ENCODE measurements around the gene TBX2.

Gene TBX2

GRCh38 chr17:61368832-61369450 lies 30.7 kb upstream of the TBX2 start:
- no peak for DNase-seq (ENCODE audit: low spot score)

DNA sequence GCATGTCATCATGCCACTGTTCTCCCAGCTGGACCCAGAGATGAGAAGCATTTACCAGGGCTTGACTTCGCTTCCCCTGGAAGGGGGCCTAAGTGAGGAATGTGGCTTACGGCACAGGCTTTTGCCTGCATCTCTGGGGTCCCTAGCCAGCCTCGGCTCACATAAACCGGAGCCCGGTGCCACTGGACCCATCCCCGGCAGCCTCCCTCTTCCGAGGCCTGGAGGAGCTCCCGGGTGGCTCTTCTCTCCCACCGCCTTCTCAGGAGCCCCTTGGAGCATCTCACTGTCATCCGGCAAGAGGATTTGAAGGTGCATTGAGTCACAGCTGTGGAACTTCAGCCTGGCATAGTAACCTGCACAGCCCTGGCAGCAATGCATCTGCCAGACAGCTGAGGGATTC lies 29.9 kb upstream of the TBX2 start:
- no peak for DNase-seq (ENCODE audit: low spot score)

GRCh38 chr17:61371179-61371578 lies 28.5 kb upstream of the TBX2 start:
- DNase-seq (ENCODE audit: low spot score) = no peak

GRCh38 chr17:61371606-61372005 lies 28.0 kb upstream of the TBX2 start:
- DNase-seq (ENCODE audit: low spot score) = no peak

DNA sequence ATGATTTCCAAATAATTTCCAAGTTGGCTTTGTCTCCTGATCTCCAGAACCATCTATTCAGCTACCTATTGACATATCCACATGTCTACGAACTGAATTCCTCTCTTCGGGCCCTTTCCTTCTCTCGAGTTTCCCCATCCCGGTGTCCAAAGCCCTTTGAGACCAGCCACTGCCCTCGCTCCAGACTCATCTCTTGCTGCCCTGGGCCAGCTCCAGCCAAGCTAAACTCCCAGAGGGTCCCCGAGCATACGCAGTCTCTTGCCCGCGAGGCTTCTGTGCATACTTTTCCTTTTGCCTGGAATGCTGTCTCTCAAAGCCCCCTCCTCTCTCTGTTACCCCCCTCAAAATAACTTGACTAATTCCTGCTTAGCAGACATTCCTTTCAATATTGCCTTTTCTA lies 27.2 kb upstream of the TBX2 start:
- DNase-seq (ENCODE audit: low spot score) = no peak

- DNase-seq (ENCODE audit: low spot score) = no peak
These were observed 22.5 kb upstream of the TBX2 start for GRCh38 chr17:61376931-61377838.

- DNase-seq (ENCODE audit: low spot score) = no peak
These were observed 20.8 kb upstream of the TBX2 start for GRCh38 chr17:61378658-61379456.

DNA sequence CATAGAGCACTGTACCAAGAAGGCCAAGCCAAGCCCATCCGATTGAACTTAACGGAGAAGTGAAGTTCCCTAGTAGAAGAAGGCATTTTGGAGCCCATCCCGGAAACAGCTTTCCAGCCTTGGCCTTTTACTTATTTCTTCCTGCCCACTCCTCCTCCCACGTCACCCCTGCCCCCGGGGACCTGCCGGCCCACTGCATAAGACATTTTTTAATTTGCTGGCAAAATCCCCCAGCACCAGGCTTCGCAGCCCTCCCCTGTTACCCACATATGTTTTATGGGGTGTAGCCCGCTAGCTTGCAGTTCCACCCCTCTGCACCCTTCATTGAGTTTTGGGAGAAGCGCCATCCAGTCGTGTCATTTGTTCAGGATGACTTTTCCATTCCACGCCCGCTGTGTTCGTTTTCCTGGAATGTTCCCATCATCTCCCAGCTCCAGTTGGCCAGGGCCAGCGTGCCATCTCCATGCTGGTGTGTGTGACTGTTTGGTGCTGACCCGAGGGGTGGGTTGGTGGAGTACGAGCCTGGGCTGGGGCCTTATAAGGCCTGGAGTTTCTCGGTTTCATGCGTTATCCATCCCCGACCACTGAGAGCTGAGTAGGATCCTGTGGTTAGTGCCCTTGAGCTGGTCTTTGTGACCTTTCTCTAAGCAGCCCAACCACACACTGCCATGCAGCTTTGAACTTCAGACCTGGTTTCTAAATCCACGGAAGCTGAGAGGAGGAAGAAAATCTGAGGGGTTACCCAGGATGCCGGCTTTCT lies 20.0 kb upstream of the TBX2 start:
- no peak for DNase-seq (ENCODE audit: low spot score)

DNA sequence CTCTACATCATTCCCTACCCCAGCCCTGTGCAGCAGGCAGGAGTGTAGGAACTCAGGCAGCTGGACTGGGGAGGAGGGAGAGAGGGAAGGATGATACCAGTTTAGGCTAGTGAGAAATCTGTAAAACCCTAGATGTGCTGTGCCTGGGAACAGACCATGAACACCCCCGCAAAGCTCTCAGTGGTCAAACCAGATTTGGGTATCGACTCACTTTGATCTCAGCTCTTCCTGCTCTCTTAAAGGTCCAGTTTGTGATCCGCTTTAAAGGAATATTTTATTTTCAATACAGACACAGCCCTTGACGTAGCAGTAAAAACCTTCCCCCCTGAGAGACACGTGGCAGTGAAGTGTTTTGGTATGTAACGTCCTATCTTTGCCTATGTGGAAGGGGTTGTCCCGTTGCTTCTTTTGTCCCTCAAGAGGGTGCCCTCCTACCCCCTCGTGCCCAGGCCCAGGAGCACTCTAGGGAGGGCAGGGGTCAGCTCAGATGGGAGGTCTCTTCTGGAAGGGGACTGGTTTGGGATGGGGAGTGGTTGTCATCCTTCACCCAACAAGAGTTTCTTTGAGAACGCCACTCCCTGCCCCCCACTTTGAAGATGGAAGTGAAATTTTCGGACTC lies 19.3 kb upstream of the TBX2 start:
- no peak for DNase-seq (ENCODE audit: low spot score)

- DNase-seq (ENCODE audit: low spot score) = no peak
These were observed 18.7 kb upstream of the TBX2 start for GRCh38 chr17:61380836-61381525.

- no peak for DNase-seq (ENCODE audit: low spot score)
These were observed 18.1 kb upstream of the TBX2 start for GRCh38 chr17:61381537-61381936.

DNA sequence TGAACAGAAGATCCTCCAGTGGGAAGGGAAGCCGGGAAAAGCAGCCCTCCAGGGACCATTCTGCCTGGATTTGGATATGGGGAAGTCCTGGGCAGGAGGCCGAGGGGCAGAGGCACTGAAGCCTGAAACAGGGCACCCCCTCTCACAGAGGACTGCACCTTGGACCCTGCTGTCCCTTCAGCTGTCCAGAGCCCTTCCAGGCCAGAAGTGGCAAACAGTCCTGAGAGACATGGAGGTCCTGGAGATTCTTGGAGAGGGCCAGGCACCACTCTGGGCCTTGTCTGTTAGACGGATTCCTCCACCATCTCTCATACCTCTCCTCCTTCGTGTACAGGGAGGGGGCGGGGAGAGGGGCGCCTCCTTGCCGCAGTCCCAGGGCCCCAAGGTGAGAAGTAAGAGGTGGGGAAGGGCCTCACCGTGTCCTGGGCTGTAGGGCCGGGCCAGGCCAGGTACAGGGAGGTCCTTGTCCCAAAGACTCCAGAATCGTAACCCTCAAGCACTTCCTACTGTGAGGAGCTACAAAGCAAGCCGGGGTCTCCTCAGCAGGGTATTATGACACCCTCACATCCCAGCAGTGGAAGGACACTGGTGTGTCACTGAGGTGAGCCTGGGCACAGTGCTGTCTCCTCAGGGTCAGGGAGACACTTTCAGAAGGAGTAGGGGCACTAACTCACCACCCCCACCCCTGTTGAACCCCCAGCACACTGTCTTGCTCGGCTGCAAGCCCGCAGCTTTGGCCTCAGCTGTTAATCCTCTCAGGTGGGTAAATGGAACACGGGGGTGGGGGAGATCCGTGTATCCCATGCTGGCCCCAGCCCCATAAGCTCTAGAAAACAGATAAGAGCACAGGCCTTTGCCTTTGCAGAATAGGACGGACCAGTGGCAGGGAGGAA lies 16.6 kb upstream of the TBX2 start:
- DNase-seq (ENCODE audit: low spot score) = no peak

GRCh38 chr17:61383689-61384201 lies 15.9 kb upstream of the TBX2 start:
- DNase-seq (ENCODE audit: low spot score) = no peak

GRCh38 chr17:61384354-61384691 lies 15.3 kb upstream of the TBX2 start:
- DNase-seq (ENCODE audit: low spot score) = no peak

GRCh38 chr17:61384692-61385576 lies 14.7 kb upstream of the TBX2 start:
- no peak for DNase-seq (ENCODE audit: low spot score)

- DNase-seq (ENCODE audit: low spot score) = no peak
These were observed 13.9 kb upstream of the TBX2 start for GRCh38 chr17:61385577-61386236.

DNA sequence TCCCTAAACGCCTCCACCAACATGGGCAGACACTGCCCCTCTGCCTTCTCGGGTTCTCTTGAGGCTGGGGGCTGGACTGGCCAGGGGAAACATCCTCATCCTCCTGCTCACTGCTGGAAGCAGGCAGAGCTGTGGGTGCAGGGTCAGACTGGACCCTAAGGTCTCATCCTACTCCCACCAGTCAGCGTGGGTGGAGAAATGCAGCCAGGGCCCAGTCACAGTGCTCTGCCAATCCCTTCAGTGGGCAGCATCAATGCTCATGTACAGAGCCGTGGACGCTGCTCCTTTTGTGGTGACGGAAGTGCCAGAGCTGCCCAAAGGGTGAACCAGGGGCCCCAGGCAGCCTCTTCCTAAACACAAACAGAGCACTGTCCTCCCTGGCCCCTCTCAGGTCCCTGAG lies 13.4 kb upstream of the TBX2 start:
- no peak for DNase-seq (ENCODE audit: low spot score)

GRCh38 chr17:61387011-61387410 lies 12.6 kb upstream of the TBX2 start:
- DNase-seq (ENCODE audit: low spot score) = no peak
